A673 (cell line): ENCODE measurements around the gene ABHD1. TPM values are rescaled to one million over a fixed set of nuclear protein-coding genes. Genes with fewer than 3 reads are reported as not detected.

Source experiments
- BruUV-seq: library from RNA; stranded (reverse); fragments of 400-500 nt; replicated peaks from 2 replicates; lab custom pipeline; 2021; lab: Mats Ljungman, UMichigan
- CTCF ChIA-PET: fragments of 300-600 bp; sonication (Branson Sonifier 250); formaldehyde crosslinking; loops from one replicate; lab custom pipeline; 2022; ENCODE audit warnings: antibody characterized with exemption; lab: Charles Lee
- POLR2A ChIA-PET: fragments of 300-600 bp; sonication (Branson Sonifier 250); formaldehyde crosslinking; loops from one replicate; lab custom pipeline; 2022; ENCODE audit warnings: antibody characterized with exemption; ENCODE audit not compliant: low non-redundant PET; lab: Charles Lee
- DNase-seq: peaks from one replicate; pipeline ENCODE4 v3.0.0-alpha.2; 2015; ENCODE audit warnings: low spot score
- H3K27ac ChIP-seq: fragments of 200-600 bp; sonication (generic); 2 replicates; pipeline ENCODE4 v1.5.1; 2016; ENCODE audit warnings: mixed run types, low read depth, mild to moderate bottlenecking, mixed read lengths, antibody characterized with exemption, low read length; ENCODE audit not compliant: poor library complexity, severe bottlenecking
- H3K27me3 ChIP-seq: fragments of 200-600 bp; sonication (generic); replicated peaks from 2 replicates; pipeline ENCODE4 v1.6.1; 2017; ENCODE audit warnings: mixed run types, low read depth, mild to moderate bottlenecking, mixed read lengths, antibody characterized with exemption, low read length; ENCODE audit not compliant: insufficient read depth, poor library complexity
- H3K36me3 ChIP-seq: fragments of 200-600 bp; sonication (generic); 2 replicates; pipeline ENCODE4 v1.6.1; 2016; ENCODE audit warnings: mixed run types, mild to moderate bottlenecking, mixed read lengths, antibody characterized with exemption, low read length; ENCODE audit not compliant: insufficient read depth, poor library complexity, severe bottlenecking
- H3K4me1 ChIP-seq: fragments of 200-600 bp; sonication (generic); 2 replicates; pipeline ENCODE4 v1.6.1; 2017; ENCODE audit warnings: mixed run types, mild to moderate bottlenecking, mixed read lengths, antibody characterized with exemption, low read length; ENCODE audit not compliant: insufficient read depth, poor library complexity, severe bottlenecking
- H3K4me3 ChIP-seq: fragments of 200-600 bp; sonication (generic); 2 replicates; pipeline ENCODE4 v1.5.1; 2016; ENCODE audit warnings: low read depth, mixed run types, mild to moderate bottlenecking, mixed read lengths, low read length; ENCODE audit not compliant: poor library complexity, severe bottlenecking
- H3K9me3 ChIP-seq: fragments of 200-600 bp; sonication (generic); 2 replicates; pipeline ENCODE4 v1.6.1; 2016; ENCODE audit warnings: mixed run types, low read depth, mild to moderate bottlenecking, mixed read lengths, antibody characterized with exemption, low read length; ENCODE audit not compliant: poor library complexity, severe bottlenecking
- EZH2 ChIP-seq: fragments of 200-600 bp; sonication (generic); IDR thresholded peaks from 2 replicates; pipeline ENCODE4 v1.6.1; 2017; ENCODE audit warnings: borderline replicate concordance, low read depth, mild to moderate bottlenecking, mixed read lengths, antibody characterized with exemption, low read length; ENCODE audit not compliant: poor library complexity, severe bottlenecking
- intact Hi-C: fragments of 100-400 bp; cut with micrococcal nuclease; formaldehyde crosslinking; loops from one replicate; pipeline ENCODE4 v1.10.0; 2022; ENCODE audit not compliant: unreplicated experiment
- total RNA-seq: library from RNA; stranded (reverse); gene quantifications from 2 replicates; pipeline ENCODE4 v1.2.3, GENCODE V29; 2021
- TF ChIP-seq, protein P1 (sequence below): fragments of 300-800, 200-600 bp; sonication (generic); conservative IDR thresholded peaks from 2 replicates; pipeline ENCODE4 v1.5.1; 2017; ENCODE audit warnings: low read depth, mild to moderate bottlenecking, antibody characterized with exemption, low read length, moderate library complexity, mixed read lengths

ABHD1 gene
- total RNA-seq, 1 experiment from 2014 or later = not detected

- H3K27me3 ChIP-seq = no peaks in the 10 kb centered on the region
- H3K4me1 ChIP-seq = peaks cover 6% of the 10 kb centered on the region
- no peak overlapping the region for H3K27ac ChIP-seq
- POLR2A ChIA-PET = no interaction called here
- H3K4me3 ChIP-seq = peak overlapping the region; percentile 59
- no peak for DNase-seq
- no peaks in the 10 kb centered on the region for H3K9me3 ChIP-seq
- CTCF ChIA-PET = interaction anchor here (0.6 to 0.7 kb wide), 2 partner anchors 214 to 593 kb away, joined by 3 to 4 read pairs; no protein-coding TSS in a partner anchor
- no peaks in the 10 kb centered on the region for H3K36me3 ChIP-seq
- no TSS peak for BruUV-seq
- TF ChIP-seq, protein P1, sequence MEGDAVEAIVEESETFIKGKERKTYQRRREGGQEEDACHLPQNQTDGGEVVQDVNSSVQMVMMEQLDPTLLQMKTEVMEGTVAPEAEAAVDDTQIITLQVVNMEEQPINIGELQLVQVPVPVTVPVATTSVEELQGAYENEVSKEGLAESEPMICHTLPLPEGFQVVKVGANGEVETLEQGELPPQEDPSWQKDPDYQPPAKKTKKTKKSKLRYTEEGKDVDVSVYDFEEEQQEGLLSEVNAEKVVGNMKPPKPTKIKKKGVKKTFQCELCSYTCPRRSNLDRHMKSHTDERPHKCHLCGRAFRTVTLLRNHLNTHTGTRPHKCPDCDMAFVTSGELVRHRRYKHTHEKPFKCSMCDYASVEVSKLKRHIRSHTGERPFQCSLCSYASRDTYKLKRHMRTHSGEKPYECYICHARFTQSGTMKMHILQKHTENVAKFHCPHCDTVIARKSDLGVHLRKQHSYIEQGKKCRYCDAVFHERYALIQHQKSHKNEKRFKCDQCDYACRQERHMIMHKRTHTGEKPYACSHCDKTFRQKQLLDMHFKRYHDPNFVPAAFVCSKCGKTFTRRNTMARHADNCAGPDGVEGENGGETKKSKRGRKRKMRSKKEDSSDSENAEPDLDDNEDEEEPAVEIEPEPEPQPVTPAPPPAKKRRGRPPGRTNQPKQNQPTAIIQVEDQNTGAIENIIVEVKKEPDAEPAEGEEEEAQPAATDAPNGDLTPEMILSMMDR = no peak
- TF ChIP-seq EZH2 = no peak
- intact Hi-C loops = no loop called here
Observed at GRCh38 chr2:27088634-27089033, 35.0 kb upstream of the ABHD1 start.

- no TSS peak for BruUV-seq
- no peak for DNase-seq
- Histone ChIP-seq H3K9me3 (no peaks in the 10 kb centered on the region), H3K4me1 (peaks cover 6% of the 10 kb centered on the region), H3K4me3 (no peak overlapping the region), H3K36me3 (no peaks in the 10 kb centered on the region), H3K27me3 (no peaks in the 10 kb centered on the region), H3K27ac (no peak overlapping the region)
- TF ChIP-seq, protein P1 = no peak
- no peak for TF ChIP-seq EZH2
- ChIA-PET CTCF (interaction anchor here (0.6 to 0.7 kb wide), 2 partner anchors 37 to 214 kb away, joined by 3 to 4 read pairs; no protein-coding TSS in a partner anchor), POLR2A (no interaction called here)
- intact Hi-C loops = no loop called here
Observed at GRCh38 chr2:27089111-27089954, 34.3 kb upstream of the ABHD1 start.

GRCh38 chr2:27091746-27092695, 31.6 kb upstream of the ABHD1 start:
- no peak for DNase-seq
- BruUV-seq = no TSS peak
- no peaks in the 10 kb centered on the region for H3K36me3 ChIP-seq
- TF ChIP-seq, protein P1 = no peak
- no peak for TF ChIP-seq EZH2
- no peak overlapping the region for H3K27ac ChIP-seq
- intact Hi-C loops = no loop called here
- POLR2A ChIA-PET = no interaction called here
- H3K27me3 ChIP-seq = no peaks in the 10 kb centered on the region
- H3K4me1 ChIP-seq = peaks cover 6% of the 10 kb centered on the region
- no peaks in the 10 kb centered on the region for H3K9me3 ChIP-seq
- no peak overlapping the region for H3K4me3 ChIP-seq
- CTCF ChIA-PET = interaction anchor here (1.2 kb wide), 1 partner anchor 99 kb away, joined by 3 read pairs; no protein-coding TSS in a partner anchor
